ENCODE measurements around the gene DRG1.
A peak's percentile ranks its signal among the peaks of the same experiment; 100 is the strongest.
"Not testable (repeated sequence)": the region's sequence is repeated elsewhere in the genome, so short reads cannot be mapped to it uniquely, and the experiment has no call there.

The DRG1 gene, protein sequence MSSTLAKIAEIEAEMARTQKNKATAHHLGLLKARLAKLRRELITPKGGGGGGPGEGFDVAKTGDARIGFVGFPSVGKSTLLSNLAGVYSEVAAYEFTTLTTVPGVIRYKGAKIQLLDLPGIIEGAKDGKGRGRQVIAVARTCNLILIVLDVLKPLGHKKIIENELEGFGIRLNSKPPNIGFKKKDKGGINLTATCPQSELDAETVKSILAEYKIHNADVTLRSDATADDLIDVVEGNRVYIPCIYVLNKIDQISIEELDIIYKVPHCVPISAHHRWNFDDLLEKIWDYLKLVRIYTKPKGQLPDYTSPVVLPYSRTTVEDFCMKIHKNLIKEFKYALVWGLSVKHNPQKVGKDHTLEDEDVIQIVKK

DNA sequence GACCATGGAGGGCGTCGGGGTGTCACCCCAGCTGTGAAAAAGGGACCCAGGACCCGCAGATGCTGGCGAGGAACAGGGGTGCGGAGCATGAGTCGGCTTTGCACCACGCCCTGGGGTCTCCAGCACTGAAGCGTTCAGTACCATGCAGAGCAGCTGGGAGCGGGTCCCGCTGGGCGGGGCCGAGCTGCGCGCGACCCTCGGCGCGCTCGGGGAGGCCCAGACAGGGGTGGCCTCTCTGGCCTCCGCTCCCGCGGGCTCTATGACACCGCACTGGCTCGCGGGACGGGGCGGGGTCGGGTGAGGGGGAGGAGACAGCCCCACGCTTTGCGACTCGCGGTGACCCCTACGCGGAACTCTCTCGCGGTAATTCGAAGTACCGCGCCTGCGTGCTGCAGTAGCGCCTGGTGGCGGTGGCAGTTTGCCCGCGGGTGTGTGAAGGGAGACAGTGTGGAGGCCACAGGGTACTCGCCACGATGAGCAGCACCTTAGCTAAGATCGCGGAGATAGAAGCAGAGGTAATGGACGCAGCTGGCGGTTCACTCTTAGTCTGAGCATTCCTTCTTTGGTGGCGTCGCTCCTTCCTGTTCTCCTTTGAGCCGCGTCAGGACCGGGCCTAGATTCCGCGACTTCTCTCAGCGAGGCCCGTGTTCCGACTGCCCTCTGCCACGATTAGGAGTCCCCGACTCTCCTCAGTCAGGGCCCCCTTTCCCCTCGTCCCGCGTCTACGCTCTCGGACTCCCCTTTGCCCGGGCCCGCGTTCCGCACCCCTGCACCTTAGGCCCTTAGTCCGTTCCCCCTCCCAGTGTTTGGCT, at the start of gene DRG1:
Gene DRG1 (plus strand): TSS at position 394 of the 812 bp plus-strand sequence. CDS start 80 bp downstream, at position 474.
- DNase-seq: peak; percentile 49

DNA sequence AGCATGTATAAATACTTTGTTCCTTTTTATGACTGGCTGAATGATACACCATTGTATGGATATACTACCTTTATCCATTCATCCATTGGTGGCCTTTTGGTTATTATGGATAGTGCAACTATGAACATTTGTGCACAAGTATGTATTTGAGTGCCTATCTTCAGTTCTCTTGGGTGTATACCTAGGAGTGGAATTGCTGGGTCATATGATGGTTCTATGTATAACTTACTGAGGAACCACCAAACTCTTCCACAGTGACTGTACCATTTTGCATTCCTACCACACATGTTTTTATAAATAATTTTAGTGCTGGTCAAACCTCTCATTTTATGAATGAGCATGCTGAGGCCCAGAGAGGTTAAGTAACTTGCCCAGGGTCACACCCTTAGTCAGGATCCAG, 49.4 kb upstream of the DRG1 start:
- no peak for DNase-seq

DNA sequence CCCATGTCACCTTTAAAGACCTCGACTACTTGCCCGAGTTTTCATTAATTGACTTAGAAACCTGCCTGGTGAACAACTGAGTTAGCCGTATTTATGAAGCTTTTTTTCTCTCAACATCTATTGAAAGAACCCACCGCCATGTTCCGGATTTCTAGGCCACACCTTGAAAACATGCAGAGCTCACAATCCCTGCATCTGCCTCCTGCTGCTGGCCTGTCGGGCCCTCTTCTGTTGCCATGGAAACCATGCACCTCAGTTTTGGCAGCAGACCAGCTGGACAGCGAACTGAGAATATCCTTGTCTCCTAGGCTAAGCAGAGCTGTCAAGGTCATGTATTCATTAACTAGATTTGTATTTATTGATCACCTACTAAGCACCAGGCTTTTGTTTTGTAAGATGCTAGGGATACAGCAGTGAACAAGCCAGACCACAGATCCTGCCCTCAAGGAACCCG, 49.0 kb upstream of the DRG1 start:
- no peak for DNase-seq

DNA sequence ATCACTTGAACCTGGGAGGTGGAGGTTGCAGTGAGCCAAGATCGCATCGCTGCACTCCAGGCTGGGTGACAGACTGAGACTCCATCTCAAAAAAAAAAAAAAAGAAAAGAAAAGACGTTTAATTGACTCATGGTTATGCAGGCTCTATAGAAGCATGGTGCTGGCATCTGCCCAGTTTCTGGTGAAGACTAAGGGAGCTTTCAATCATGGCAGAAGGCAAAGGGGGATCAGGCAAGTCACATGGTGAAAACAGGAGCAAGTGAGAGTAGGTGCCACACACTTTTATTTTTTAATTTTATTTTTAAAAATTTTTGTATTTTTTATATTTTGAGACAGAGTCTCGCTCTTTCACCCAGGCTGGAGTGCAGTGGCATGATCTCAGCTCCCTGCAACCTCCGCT, 44.9 kb upstream of the DRG1 start:
- no peak for DNase-seq

DNA sequence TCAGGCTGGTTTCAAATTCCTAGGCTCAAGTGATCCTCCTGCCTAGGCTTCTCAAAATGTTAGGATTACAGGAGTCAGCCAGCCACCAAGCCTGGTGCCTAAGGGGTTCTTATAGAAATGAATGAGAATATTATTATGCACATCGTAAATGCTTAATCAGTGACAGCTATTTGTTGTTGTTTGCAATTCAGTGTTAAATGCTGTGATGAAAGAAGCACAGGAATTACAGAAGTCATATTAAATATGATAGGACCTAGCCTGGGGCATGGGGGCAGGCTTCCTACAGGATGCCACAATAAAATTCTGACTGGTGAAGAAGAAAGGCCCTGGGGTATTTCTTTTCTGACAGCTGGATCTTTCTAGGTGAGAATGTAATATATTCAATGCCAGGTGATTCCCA, 39.4 kb upstream of the DRG1 start:
- DNase-seq: no peak

DNA sequence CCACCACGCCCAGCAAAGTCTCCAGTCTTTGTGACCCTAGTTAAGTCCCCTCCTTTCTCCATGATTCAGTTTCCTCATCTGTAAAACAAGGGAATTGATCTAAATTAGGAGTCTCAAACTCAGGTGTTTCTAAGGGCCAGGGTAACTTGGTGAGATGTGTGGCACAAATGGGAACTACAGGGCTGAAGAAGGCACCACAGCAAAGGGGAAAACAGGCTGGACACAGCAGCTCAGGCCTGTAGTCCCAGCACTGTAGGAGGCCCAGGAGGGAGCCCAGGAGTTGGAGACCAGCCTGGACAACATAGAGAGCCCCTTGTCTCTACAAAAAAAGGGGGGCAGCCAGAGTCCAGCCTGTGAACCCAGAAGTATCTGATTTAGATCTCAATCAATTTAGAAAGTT, 37.7 kb upstream of the DRG1 start:
- DNase-seq: no peak

DNA sequence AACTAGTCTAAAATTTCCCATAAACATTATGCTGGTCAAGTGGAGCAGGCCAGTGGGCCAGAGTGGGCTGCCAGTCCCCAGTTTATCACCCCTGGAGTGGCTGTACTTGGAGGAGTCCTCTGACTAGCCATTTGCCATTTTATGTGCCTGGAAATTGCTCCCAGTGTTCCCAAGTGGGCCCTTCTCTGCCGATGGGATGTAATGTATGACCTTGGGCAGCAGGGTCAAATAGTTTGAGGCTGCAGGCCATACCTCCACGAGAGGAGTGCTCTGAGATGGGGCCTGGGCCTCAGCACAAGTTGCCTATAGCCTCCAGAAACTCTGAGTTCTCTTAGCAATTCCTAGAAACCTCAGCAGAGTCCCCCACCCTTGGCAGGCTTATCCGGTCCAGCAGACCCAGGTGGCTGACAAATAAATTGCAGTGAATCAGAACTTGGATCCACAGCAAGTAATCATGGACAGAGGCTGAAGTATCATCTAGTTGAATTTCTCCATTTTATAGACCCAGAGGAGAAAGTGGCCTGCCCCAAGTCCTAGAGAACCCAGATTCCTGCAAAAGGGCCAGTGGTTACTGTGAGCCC, 35.4 kb upstream of the DRG1 start:
- no peak for DNase-seq

DNA sequence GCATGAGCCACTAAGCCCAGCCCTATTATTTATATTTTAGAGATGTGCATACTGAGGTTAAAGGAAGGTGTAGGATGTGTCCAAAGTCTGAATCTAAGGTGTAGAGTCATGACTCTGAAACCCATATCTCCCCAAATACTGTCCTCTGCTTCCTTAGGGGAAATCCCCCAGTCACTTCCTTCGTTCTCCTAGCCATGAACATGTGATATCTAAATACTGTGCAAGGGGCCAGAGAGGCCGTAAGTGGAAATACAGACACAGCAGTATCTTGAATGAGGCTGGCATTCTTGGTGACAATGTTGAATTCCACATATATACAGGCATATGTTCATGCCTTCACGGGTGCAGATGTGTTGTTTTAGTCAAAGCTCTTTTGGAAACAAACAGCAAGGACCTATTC, 32.0 kb upstream of the DRG1 start:
- DNase-seq: no peak

DNA sequence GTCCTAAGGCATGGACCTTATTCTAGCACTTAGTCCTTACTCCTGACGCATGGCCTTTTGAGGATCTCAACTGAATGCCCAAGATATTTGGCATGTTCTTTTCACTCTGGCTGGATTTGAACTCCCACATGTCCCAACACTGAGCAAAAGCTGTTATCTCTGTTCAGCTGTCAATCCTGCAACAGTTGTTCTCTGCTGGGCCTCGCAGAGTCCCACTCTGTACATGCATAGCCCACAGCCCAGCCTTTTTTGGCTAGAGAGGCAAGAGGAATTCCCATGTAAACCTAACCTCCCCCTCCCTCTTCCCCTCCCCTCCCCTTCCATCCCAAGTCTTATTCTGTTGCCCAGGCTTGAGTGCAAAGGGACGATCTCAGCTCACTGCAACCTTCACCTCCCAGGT, 21.8 kb upstream of the DRG1 start:
- DNase-seq: no peak

DNA sequence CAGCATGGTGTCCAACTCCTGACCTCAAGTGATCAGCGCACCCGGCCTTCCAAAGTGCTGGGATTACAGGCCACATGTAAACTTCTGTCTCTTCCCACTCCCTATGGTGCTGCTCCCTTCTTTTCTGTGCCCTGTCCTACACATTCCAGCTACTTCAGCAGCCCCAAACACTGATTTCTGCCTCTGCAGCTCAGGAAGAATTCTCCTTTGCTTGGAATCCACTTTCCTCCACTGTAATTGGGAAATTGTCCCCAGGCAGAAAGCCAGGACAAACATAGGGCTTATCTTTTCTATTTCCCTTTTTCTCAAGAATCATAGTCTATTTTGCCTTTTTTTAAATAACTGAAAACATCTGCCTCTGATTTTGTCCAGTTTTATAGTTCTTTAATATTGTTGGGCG, 21.3 kb upstream of the DRG1 start:
- no peak for DNase-seq

DNA sequence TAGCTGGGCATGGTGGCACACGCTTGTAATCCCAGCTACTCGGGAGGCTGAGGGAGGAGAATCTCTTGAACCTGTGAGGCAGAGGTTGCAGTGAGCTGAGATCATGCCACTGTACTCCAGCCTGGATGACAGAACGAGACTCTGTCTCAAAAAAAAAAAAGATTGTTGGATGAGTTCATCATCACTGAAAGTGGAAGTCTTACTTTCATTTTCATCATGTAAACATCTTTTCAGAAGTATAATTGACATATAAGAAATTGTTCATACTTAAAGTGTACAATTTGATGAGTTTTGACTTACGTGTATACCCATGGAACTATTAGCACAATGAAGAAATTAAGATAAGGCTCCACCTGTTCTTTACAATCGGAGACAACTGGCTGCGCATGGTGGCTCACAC, 20.8 kb upstream of the DRG1 start:
- DNase-seq: not testable (repeated sequence)

DNA sequence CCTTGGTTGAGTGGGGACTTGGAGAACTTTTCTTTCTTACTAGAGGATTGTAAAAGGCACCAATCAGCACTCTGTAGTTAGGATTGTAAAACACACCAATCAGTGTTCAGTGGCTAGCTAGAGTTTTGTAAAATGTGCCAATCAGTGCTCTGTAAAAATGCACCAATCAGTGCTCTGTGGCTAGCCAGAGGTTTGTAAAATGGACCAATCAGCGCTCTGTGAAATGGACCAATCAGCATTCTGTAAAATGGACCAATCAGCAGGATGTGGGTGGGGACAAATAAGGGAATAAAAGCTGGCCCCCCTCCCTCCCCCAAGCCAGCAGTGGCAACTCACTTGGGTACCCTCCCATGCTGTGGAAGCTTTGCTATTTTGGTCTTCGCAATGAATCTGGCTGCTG, 5.5 kb upstream of the DRG1 start:
- DNase-seq: no peak

DNA sequence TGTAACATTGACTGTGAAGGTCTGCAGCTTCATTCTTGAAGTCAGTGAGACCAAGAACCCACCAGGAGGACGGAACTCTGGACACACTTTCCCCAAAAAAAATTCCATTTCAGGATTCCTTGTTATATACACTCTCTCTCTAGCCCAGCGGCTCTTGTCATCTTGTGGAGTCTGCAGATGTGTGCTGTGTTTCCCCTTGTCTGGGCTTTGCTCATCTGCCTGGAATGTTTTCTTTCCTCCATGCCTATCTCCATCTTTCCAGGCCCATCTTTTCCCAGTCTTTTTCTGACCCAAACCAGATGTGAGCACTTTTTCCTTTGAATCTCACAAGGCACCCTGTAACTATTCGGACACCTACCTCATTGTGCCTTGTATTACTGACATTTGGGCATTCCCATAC, 5.1 kb upstream of the DRG1 start:
- DNase-seq: no peak

DNA sequence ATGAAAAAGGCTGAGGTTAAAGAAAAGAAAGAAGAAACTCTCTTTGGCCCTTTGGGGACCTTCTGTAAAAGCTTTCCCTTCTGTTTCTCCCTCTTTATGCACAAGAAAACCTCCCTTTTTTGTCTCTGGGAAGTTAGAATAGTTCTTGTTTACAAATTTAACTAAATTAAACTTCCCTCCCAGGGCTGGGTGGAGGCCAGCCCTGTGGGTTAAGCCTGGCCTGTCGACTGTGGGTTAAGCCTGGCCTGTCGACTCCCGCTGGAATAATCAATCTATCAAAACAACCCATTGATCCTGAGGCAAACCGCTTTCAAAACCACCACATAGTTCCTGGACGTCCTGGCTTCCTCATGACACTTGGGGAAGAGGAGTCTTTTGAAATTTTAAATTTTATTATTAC, 1.2 kb upstream of the DRG1 start:
- DNase-seq: no peak

DNA sequence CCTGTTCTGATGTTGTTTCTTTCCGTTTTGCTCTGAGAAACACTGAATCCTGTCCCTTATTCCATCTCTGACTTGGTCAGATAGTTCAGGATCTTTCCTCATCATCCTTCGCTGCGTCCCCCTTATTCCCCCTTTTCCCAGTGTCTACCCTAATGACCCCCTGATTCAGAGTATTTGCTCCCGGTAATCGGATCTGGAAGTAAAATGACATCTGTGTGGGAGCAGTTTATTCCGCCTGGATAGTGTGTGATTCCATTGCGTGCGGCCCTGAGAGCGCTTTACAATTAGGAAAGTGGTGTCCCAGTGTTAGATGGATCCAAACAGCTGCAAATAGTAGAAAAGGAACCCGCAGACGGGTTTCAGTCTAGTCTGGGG, 606 bp downstream of the DRG1 start:
- no peak for DNase-seq

DNA sequence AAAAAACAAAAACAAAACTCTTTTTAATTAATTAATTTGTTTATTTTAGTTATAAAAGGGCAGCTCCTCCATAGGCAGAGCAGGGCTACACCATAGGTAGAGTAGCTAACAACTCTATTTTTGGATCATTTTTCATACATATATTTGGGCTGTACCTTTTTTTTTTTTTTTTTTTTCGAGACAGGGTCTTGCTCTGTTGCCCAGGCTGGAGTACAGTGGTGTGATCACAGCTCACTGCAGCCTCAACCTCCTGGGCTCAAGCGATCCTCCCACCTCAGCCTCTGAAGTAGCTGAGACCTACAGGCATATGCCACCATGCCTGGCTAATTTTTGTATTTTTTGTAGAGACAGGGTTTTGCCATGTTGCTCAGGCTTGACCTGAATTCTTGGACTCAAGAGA, 2.9 kb downstream of the DRG1 start:
- DNase-seq: not testable (repeated sequence)

DNA sequence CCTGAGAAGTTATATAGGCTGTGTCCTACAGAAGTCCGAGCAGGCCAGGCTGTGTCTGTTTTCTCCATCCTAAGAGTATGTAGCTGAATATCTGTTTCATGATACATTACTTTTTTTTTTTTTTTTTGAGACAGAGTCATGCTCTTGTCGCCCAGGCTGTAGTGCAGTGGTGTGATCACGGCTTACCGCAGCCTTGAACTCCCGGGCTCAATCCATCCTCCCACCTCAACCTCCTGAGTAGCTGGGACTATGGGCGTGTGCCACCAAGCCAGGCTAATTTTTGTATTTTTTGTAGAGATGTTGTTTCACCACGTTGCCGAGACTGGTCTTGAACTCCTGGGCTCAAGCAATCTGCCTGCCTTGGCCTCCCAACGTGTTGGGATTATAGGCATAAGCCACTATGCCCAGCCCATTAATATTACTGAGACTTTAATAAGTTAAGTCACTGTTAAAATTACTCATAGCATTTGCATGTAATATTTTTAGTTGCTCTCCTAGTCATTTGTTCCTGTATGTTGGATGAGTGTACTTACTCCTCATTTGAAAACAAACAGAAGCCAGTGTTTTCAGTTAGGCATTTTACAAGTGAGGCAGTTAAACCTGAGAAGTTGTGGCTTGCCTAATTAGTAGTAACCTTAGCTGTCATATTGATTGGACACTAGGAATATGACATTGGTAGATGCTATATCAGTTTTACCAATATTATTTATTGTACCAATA, 26.1 kb downstream of the DRG1 start:
- no peak for DNase-seq

DNA sequence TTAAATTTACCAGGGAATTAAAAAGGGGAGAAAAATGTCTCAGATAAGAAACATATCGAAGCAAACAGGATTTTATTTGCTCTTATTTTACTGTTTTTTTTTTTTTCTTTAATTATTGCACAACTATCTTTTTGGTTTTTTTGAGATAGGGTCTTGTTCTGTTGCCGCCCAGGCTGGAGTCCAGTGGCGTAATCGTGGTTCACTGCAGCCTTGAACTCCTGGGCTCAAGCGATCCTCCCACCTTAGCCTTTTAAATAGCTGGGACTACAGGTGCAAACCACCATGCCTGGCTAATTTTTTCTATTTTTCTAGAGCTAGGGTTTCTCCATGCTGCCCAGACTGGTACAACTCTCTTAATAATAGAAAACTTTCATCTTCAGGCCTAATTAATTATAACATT, 32.5 kb downstream of the DRG1 start:
- DNase-seq: no peak

DNA sequence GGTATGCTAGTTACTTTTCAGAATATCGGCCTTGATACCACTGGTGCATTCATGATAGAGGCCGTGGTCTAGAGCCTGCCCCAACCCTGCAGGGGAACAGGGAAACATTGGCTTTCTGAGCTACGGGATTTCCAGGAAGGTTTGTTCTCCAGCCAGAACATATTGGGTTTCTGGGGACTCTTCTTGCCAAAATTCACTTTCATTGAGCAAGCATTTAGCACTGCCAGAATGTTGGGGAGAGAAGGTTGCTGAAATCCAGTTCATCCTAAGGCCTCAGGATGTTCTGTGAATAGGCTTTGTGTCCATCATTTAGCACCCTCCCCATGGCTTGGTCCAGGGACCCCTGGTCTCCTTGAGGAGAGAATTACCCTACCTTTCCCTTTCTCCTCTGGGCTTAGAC, 36.7 kb downstream of the DRG1 start:
- DNase-seq: no peak

DNA sequence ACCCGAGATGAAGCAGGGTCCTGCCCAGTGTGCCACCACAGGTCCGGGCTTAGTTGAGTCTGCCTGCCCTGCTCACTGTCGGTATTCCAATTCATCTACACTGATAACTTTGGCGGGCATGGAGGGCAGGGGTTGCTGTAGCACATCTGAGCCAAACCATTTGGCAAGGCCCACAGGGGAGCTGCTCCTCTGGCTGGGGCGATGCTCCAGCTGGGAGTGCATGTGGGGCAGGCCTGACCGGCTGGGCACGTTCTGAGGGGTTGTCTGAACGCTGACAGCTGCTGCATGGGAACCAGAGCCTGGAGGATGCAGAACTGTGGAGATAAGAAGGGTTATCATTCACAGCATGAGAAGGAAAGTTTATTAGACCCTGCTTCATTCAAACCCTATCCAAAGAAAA, 40.4 kb downstream of the DRG1 start:
- DNase-seq: no peak

DNA sequence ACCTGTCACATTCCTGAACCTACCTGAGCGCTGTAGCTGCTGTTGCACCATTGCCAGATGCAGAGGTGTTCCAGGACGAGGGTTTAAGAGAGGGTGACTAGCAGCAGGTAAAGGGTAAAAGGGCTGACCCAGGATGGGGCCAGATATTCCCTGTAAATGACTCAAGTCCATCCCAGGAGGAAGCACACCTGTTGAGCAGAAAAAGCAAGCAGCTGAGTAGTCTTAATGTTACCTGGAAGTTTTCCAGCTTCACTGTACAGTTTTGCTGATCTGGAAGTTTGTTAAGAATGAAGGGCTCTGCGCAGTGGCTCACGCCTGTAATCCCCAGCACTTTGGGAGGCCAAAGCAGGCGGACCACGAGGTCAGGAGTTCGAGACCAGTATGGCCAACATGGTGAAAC, 41.3 kb downstream of the DRG1 start:
- DNase-seq: no peak

DNA sequence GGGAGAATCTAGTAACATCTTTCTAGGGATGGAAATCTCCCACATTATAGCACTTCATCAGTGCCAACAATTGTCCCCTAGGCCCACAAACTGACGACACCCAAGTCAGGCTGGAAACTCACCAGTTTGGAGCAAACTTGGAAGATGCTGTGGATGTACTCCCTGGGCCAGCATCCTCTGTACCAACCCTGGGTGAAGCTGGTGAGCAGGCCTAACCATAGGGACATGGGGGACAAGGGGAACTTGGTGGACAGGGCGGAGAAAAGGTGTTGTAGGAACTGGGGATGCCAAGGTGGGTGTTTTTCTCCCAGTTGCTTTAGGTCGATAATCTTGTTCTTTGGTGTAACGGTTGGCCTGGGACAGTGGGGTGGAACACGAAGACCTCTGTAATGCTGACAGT, 42.2 kb downstream of the DRG1 start:
- no peak for DNase-seq

DNA sequence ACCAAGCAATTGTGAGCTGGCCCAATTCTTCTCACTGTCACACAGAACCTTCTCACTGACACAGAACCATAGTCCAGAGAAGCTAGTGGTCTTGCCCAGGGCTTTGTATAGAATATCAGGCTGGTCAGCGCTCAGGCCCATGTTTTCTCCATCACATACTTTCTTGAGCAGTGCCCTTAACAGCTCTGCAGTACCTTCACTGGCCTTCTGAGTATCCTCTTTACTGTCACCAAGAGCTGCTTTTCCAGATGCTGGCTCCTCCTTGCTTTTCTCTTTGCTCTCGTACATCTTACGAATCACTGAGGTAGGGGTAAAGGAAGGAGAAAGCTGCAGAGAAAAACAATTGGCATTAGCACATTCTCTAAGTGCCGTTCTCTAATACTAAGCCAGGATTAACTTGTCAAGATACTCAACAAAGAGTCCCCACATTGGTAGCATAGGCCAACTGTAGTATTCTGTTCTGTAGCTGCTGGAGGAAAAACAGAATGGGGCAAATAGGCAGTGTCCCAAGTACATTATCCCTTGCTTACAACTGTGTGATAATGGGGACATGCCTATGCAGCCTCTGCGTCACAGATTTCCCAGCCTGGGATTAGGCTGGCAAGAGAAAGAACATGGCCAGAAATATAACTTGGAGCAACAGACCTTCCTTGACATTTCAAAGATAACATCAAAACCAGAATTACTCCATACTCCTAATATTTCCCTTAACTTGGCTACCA, 43.5 kb downstream of the DRG1 start:
- no peak for DNase-seq
